Measurements from ENCODE around the gene MB21D2. TPM values are rescaled to one million over a fixed set of nuclear protein-coding genes. Genes with fewer than 3 reads are reported as not detected.
"Not testable (repeated sequence)": the region's sequence is repeated elsewhere in the genome, so short reads cannot be mapped to it uniquely, and the experiment has no call there.

Gene MB21D2
- total and polyA plus RNA-seq, 9 donors: 4.5 to 13.9 (median 6.0) TPM

- H3K4me3 ChIP-seq: no peak overlapping the region
- 83 to 86% (median 84%) methylated on average over 5 of the region's 5 CpGs for WGBS, 3 donors
- H3K9me3 ChIP-seq: no peaks in the 10 kb centered on the region
- intact Hi-C loops (cut with DNase I): loop anchor here in 1 of 4 donors (10.0 kb wide), 1 partner anchor 443 kb away; the partner anchor contains the start of gene PLAAT1
- TF ChIP-seq EP300 (IDR thresholded peaks at IDR 0.05) (no peak), CTCF (IDR thresholded peaks at IDR 0.05) (no peak), POLR2A (IDR thresholded peaks at IDR 0.05) (no peak)
- no peak for DNase-seq
- H3K27me3 ChIP-seq: no peaks in the 10 kb centered on the region
- no peaks in the 10 kb centered on the region for H3K36me3 ChIP-seq
- no peaks in the 10 kb centered on the region for H3K4me1 ChIP-seq (ENCODE audit: insufficient read depth)
- no peak overlapping the region for H3K27ac ChIP-seq
These were observed 115.7 kb downstream of the MB21D2 start for GRCh38 chr3:192801985-192802384.

GRCh38 chr3:192799721-192800120, 117.9 kb downstream of the MB21D2 start:
- Histone ChIP-seq H3K4me3 (no peak overlapping the region), H3K4me1 (ENCODE audit: insufficient read depth) (no peaks in the 10 kb centered on the region), H3K27me3 (no peaks in the 10 kb centered on the region), H3K27ac (no peak overlapping the region), H3K36me3 (no peaks in the 10 kb centered on the region), H3K9me3 (no peaks in the 10 kb centered on the region)
- intact Hi-C loops (cut with DNase I): loop anchor here in 1 of 4 donors (10.0 kb wide), 1 partner anchor 445 kb away; the partner anchor contains the start of gene PLAAT1
- no peak for DNase-seq
- TF ChIP-seq CTCF (IDR thresholded peaks at IDR 0.05) (no peak), EP300 (IDR thresholded peaks at IDR 0.05) (no peak), POLR2A (IDR thresholded peaks at IDR 0.05) (no peak)
- WGBS, 3 donors: 78 to 86% (median 85%) methylated on average over 2 of the region's 2 CpGs

GRCh38 chr3:192795021-192795420, 122.6 kb downstream of the MB21D2 start:
- intact Hi-C loops (cut with DNase I): no loop called here
- Histone ChIP-seq H3K9me3 (no peaks in the 10 kb centered on the region), H3K4me1 (ENCODE audit: insufficient read depth) (no peaks in the 10 kb centered on the region), H3K27ac (no peak overlapping the region), H3K36me3 (no peaks in the 10 kb centered on the region), H3K4me3 (no peak overlapping the region), H3K27me3 (no peaks in the 10 kb centered on the region)
- 11 to 30% (median 22%) methylated on average over 6 of the region's 6 CpGs for WGBS, 3 donors
- DNase-seq: no peak
- TF ChIP-seq CTCF (IDR thresholded peaks at IDR 0.05) (no peak), POLR2A (IDR thresholded peaks at IDR 0.05) (no peak), EP300 (IDR thresholded peaks at IDR 0.05) (no peak)

GRCh38 chr3:192794216-192794615, 123.4 kb downstream of the MB21D2 start:
- DNase-seq: no peak
- Histone ChIP-seq H3K27ac (no peak overlapping the region), H3K9me3 (no peaks in the 10 kb centered on the region), H3K36me3 (no peaks in the 10 kb centered on the region), H3K27me3 (no peaks in the 10 kb centered on the region), H3K4me3 (no peak overlapping the region), H3K4me1 (ENCODE audit: insufficient read depth) (no peaks in the 10 kb centered on the region)
- WGBS, 3 donors: 91 to 95% (median 93%) methylated on average over 3 of the region's 3 CpGs
- intact Hi-C loops (cut with DNase I): no loop called here
- TF ChIP-seq EP300 (IDR thresholded peaks at IDR 0.05): no peak
- no peak for TF ChIP-seq POLR2A (IDR thresholded peaks at IDR 0.05)
- no peak for TF ChIP-seq CTCF (IDR thresholded peaks at IDR 0.05)

- WGBS, 3 donors: 94 to 97% (median 95%) methylated on average over 53 to 57 of the region's 57 CpGs
- H3K9me3 ChIP-seq; H3K4me1 ChIP-seq (ENCODE audit: insufficient read depth); H3K36me3 ChIP-seq; H3K27ac ChIP-seq; H3K27me3 ChIP-seq; DNase-seq; intact Hi-C loops (cut with DNase I); H3K4me3 ChIP-seq: not testable (repeated sequence)
These were observed 128.7 kb downstream of the MB21D2 start for GRCh38 chr3:192788816-192789515.
